Measurements from ENCODE around the gene ARFGAP1.
"Not testable (repeated sequence)": the region's sequence is repeated elsewhere in the genome, so short reads cannot be mapped to it uniquely, and the experiment has no call there.

Gene ARFGAP1

GRCh38 chr20:63290136-63290676 lies 17.6 kb downstream of the ARFGAP1 start:
- no peak for DNase-seq (ENCODE audit: low read depth in 4 of 4, low spot score in 1 of 4)

- DNase-seq (ENCODE audit: low read depth in 4 of 4, low spot score in 1 of 4) = peak; percentile 30 to 53 (median 48)
Observed at GRCh38 chr20:63290677-63291472, 18.3 kb downstream of the ARFGAP1 start.

GRCh38 chr20:63291811-63292210 lies 19.2 kb downstream of the ARFGAP1 start:
- DNase-seq (ENCODE audit: low read depth in 4 of 4, low spot score in 1 of 4) = no peak

GRCh38 chr20:63292292-63292701 lies 19.7 kb downstream of the ARFGAP1 start:
- no peak for DNase-seq (ENCODE audit: low read depth in 4 of 4, low spot score in 1 of 4)

- DNase-seq (ENCODE audit: low read depth in 4 of 4, low spot score in 1 of 4) = no peak
Observed at GRCh38 chr20:63292904-63293303, 20.3 kb downstream of the ARFGAP1 start, which contains the start of gene COL20A1. Gene COL20A1, plus strand, starts transcription at chr20:63293186. Its CDS starts 1,922 bp downstream, at chr20:63295108.

- DNase-seq (ENCODE audit: low read depth in 4 of 4, low spot score in 1 of 4) = no peak
Observed at GRCh38 chr20:63293456-63293855, 20.8 kb downstream of the ARFGAP1 start.

GRCh38 chr20:63293871-63294535 lies 21.4 kb downstream of the ARFGAP1 start:
- DNase-seq (ENCODE audit: low read depth in 4 of 4, low spot score in 1 of 4) = no peak

- no peak for DNase-seq (ENCODE audit: low read depth in 4 of 4, low spot score in 1 of 4)
Observed at GRCh38 chr20:63294536-63294900, 21.9 kb downstream of the ARFGAP1 start.

GRCh38 chr20:63295018-63295417 lies 22.4 kb downstream of the ARFGAP1 start:
- DNase-seq (ENCODE audit: low read depth in 4 of 4, low spot score in 1 of 4) = no peak

GRCh38 chr20:63295422-63295821 lies 22.8 kb downstream of the ARFGAP1 start:
- no peak for DNase-seq (ENCODE audit: low read depth in 4 of 4, low spot score in 1 of 4)

- DNase-seq (ENCODE audit: low read depth in 4 of 4, low spot score in 1 of 4) = no peak
Observed at GRCh38 chr20:63295846-63296245, 23.2 kb downstream of the ARFGAP1 start.

- DNase-seq (ENCODE audit: low read depth in 4 of 4, low spot score in 1 of 4) = no peak
Observed at GRCh38 chr20:63296531-63297299, 24.1 kb downstream of the ARFGAP1 start.

GRCh38 chr20:63297371-63297781 lies 24.8 kb downstream of the ARFGAP1 start:
- no peak for DNase-seq (ENCODE audit: low read depth in 4 of 4, low spot score in 1 of 4)

GRCh38 chr20:63297796-63298572 lies 25.4 kb downstream of the ARFGAP1 start:
- DNase-seq (ENCODE audit: low read depth in 4 of 4, low spot score in 1 of 4) = no peak

GRCh38 chr20:63298731-63299312 lies 26.2 kb downstream of the ARFGAP1 start:
- DNase-seq (ENCODE audit: low read depth in 4 of 4, low spot score in 1 of 4) = no peak

GRCh38 chr20:63301671-63302070 lies 29.1 kb downstream of the ARFGAP1 start:
- DNase-seq (ENCODE audit: low read depth in 4 of 4, low spot score in 1 of 4) = no peak

- no peak for DNase-seq (ENCODE audit: low read depth in 4 of 4, low spot score in 1 of 4)
Observed at GRCh38 chr20:63303095-63303666, 30.6 kb downstream of the ARFGAP1 start.

GRCh38 chr20:63305393-63305792 lies 32.8 kb downstream of the ARFGAP1 start:
- DNase-seq (ENCODE audit: low read depth in 4 of 4, low spot score in 1 of 4) = no peak

GRCh38 chr20:63305933-63306672 lies 33.5 kb downstream of the ARFGAP1 start:
- not testable (repeated sequence) for DNase-seq (ENCODE audit: low read depth in 4 of 4, low spot score in 1 of 4)

Measured in stimulated activated CD4-positive, alpha-beta T cell treated with anti-CD3 and anti-CD28 coated beads, Interleukin-1b, Interleukin-23, amount 100 ng/mL, for 24 hours (primary cell).